ES-I3 (cell line): ENCODE data around the gene FRMD1.

Experiments
- H3K36me3 ChIP-seq: 2 replicates; pipeline ENCODE4 v1.6.1; 2013; ENCODE audit warnings: mild to moderate bottlenecking, low read length, control low read depth, moderate library complexity; ENCODE audit not compliant: insufficient read depth
- H3K4me1 ChIP-seq: 2 replicates; pipeline ENCODE4 v1.6.1; 2013; ENCODE audit warnings: mild to moderate bottlenecking, control low read depth, low read length; ENCODE audit not compliant: insufficient read depth
- H3K9ac ChIP-seq: 2 replicates; pipeline ENCODE4 v1.6.1; 2013; ENCODE audit warnings: low read depth, mild to moderate bottlenecking, low read length, moderate library complexity
- H3K9me3 ChIP-seq: 2 replicates; pipeline ENCODE4 v1.6.1; 2013; ENCODE audit warnings: mild to moderate bottlenecking, low read length, moderate library complexity; ENCODE audit not compliant: control insufficient read depth, insufficient read depth

Gene FRMD1

GRCh38 chr6:168053957-168054471 is 25.0 kb downstream of the FRMD1 start:
- Histone ChIP-seq H3K36me3 (no peaks in the 10 kb centered on the region), H3K9ac (no peak overlapping the region)

DNA sequence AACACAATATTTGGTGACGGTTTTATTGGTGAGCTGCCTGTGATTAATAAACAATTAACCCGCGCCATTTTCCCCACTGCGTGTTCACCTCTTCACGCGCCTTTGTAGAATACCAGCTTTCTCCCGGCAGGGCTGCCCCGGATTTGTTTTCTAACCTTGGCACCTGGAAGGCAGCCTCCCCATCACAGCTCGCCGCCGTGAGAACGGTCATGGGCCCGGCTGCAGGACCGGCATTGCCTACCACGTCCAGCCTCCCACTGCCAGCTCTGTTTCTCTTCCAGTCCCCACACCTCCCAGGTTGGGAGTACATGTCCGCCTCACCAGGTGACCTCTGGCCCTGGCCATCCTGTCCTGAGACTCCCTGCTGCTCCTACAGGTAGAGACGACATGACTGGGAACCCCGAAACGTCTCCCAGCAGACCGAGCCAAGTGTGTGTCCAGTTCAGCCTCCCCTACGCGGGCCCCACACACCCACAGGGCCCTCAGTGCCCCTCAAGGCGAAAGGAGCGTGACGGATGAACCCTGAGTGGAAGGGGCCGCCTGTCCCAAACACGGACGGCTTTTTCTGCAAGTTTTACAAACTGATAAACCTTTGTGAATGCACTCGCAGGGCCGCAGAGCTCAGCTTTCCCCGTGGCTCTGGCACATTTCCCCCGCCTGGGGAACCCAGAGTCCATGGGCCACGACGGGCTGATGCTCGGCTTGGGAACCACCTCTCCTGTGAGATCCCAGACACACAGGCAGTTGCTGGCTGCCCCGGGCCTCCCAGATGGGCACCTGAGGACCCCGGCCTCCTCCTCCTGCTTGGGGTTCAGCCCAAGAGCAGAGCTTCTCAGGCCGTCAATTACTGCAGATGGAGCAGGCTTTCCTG is 25.7 kb downstream of the FRMD1 start:
- no peaks in the 10 kb centered on the region for H3K9me3 ChIP-seq
- H3K9ac ChIP-seq, result no peak overlapping the region
- H3K36me3 ChIP-seq, result no peaks in the 10 kb centered on the region
- no peaks in the 10 kb centered on the region for H3K4me1 ChIP-seq

More at GRCh38 chr6:168053957-168054471, 25.0 kb downstream of the FRMD1 start:
- no peaks in the 10 kb centered on the region for H3K9me3 ChIP-seq
- H3K4me1 ChIP-seq, result no peaks in the 10 kb centered on the region

- Histone ChIP-seq H3K36me3 (no peaks in the 10 kb centered on the region), H3K9me3 (no peaks in the 10 kb centered on the region), H3K9ac (no peak overlapping the region), H3K4me1 (no peaks in the 10 kb centered on the region)
Observed at GRCh38 chr6:168052291-168052891, 26.6 kb downstream of the FRMD1 start.

- H3K4me1 ChIP-seq, result no peaks in the 10 kb centered on the region
- H3K36me3 ChIP-seq, result no peaks in the 10 kb centered on the region
- no peak overlapping the region for H3K9ac ChIP-seq
- no peaks in the 10 kb centered on the region for H3K9me3 ChIP-seq
Observed at GRCh38 chr6:168051648-168052047, 27.4 kb downstream of the FRMD1 start.

DNA sequence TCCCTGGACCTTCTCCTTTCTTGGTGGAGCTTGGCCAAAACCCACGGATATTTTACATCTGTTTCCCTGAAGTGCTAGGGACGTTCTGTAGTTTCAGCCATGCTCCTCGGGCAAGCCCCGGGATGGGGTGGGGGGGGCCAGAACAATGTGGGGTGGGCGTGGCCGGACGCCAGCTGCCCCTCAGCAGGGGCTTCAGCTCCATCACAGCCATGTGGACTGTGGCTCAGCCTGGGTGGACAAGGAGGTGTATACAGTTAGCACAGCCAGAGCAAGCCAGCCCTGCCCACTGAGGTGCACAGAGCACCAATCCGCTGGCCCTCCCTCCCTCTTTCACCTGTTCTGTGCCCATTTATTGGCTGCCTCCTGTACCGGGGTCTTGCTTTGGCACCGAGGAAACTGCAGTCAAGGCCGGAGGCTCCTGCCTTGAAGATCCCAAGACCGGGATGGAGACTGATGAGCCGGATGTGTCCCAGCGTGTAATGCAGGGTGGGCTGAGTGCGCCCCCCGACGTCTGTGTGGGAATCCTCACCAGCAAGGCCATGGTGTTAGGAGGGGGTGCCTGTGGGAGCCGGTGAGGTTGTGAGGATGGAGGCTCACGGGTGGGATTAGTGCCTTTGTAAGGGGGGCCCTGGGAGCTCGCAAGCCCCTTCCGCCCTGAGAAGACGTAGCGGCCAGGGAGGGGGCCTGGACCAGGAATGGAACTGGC is 28.0 kb downstream of the FRMD1 start:
- H3K9ac ChIP-seq, result no peak overlapping the region
- H3K4me1 ChIP-seq, result no peaks in the 10 kb centered on the region
- no peaks in the 10 kb centered on the region for H3K36me3 ChIP-seq
- H3K9me3 ChIP-seq, result no peaks in the 10 kb centered on the region

DNA sequence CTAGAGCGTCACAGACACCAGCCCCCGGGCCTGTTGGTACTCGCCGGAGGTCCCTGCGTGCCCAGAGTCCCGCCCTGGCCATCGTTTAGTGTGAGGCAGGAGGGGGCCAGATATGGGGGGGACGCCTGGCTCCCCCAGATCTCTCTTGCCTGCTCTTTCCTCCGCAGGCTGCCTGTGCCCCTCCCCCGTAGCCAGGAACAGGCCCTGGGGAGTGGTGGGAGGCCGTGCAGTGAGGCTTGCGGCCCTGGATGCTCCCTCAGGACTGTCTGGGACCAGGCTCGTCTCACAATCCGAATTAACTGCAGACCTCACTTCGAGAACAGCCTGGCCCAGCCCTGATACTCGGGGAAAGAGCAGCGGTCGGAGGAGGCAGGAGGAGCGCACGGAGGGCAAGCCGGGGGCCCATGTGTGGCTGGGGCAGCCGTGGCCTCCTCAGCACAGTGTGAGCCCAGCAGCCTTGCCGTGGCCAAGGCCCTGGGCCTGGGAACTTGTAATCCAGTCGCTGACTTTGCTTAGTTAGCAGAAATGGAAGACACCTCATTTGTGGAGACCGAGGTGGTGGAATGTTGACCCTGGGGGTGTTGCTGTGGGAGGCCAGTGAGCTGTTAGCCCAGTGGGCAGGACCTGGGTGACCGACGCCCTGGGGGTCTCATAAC is 28.7 kb downstream of the FRMD1 start:
- H3K4me1 ChIP-seq, result no peaks in the 10 kb centered on the region
- no peaks in the 10 kb centered on the region for H3K36me3 ChIP-seq
- no peaks in the 10 kb centered on the region for H3K9me3 ChIP-seq
- no peak overlapping the region for H3K9ac ChIP-seq

- no peaks in the 10 kb centered on the region for H3K4me1 ChIP-seq
Observed at GRCh38 chr6:168049706-168050224, 29.2 kb downstream of the FRMD1 start.

DNA sequence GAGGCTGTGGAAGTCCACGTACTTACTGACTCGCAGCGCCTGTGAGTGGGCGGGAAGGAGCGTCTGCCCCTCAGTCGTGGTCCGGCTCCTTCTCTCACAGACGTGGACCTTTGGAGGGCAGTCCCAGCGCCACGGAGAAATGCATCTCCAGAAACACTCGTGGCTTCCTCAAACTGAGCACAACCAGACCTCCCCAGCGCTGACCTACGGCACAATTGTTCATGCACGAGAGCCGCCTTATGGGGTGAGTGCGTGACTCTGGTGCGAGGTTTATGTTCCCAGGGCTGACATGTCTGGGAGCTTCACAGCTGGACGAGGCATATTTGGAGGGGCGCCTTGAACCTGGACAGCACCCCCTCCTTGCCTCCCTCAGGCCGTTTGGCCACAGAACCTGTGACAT is 29.7 kb downstream of the FRMD1 start:
- H3K9ac ChIP-seq, result no peak overlapping the region
- H3K36me3 ChIP-seq, result no peaks in the 10 kb centered on the region
- H3K4me1 ChIP-seq, result no peaks in the 10 kb centered on the region
- H3K9me3 ChIP-seq, result no peaks in the 10 kb centered on the region

More at GRCh38 chr6:168049706-168050224, 29.2 kb downstream of the FRMD1 start:
- no peak overlapping the region for H3K9ac ChIP-seq
- H3K36me3 ChIP-seq, result no peaks in the 10 kb centered on the region
- H3K9me3 ChIP-seq, result no peaks in the 10 kb centered on the region

DNA sequence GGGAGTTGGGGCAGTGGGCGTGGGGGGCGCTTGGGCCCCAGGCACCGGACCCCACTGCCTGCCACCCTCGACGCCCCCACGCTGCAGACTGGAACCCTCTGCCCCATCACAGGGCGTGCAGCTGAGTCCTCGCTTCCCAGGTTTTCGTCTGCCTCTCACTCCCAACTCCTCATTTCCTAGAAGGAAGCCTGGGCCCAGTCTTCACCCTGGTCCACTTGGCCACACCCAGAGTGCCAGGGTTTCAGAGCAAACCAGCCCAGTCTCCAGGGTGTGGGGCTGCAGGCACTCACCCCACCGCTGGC is 30.3 kb downstream of the FRMD1 start:
- Histone ChIP-seq H3K4me1 (no peaks in the 10 kb centered on the region), H3K9me3 (no peaks in the 10 kb centered on the region), H3K9ac (no peak overlapping the region), H3K36me3 (no peaks in the 10 kb centered on the region)

- no peak overlapping the region for H3K9ac ChIP-seq
- no peaks in the 10 kb centered on the region for H3K9me3 ChIP-seq
- H3K36me3 ChIP-seq, result no peaks in the 10 kb centered on the region
- no peaks in the 10 kb centered on the region for H3K4me1 ChIP-seq
Observed at GRCh38 chr6:168047841-168048723, 30.9 kb downstream of the FRMD1 start.

DNA sequence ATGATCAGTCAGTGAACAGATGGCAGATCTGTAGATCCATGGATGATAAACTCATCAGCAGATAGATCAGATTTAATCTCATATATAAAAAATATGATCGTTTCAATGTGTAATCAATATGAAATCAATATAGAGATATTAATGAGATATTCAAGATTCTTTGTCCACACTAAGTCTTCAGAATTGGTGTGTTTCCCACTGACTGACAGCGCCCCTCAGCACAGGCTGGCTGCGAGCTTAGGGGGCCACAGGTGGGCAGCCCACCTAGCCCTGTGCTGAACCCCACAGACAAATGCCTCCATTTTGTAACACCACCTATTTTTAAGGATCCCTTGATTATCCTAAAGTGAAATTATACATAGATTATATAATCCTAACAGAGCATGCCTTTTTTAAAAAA is 32.3 kb downstream of the FRMD1 start:
- Histone ChIP-seq H3K36me3 (no peaks in the 10 kb centered on the region), H3K9me3 (no peaks in the 10 kb centered on the region), H3K4me1 (no peaks in the 10 kb centered on the region), H3K9ac (no peak overlapping the region)

DNA sequence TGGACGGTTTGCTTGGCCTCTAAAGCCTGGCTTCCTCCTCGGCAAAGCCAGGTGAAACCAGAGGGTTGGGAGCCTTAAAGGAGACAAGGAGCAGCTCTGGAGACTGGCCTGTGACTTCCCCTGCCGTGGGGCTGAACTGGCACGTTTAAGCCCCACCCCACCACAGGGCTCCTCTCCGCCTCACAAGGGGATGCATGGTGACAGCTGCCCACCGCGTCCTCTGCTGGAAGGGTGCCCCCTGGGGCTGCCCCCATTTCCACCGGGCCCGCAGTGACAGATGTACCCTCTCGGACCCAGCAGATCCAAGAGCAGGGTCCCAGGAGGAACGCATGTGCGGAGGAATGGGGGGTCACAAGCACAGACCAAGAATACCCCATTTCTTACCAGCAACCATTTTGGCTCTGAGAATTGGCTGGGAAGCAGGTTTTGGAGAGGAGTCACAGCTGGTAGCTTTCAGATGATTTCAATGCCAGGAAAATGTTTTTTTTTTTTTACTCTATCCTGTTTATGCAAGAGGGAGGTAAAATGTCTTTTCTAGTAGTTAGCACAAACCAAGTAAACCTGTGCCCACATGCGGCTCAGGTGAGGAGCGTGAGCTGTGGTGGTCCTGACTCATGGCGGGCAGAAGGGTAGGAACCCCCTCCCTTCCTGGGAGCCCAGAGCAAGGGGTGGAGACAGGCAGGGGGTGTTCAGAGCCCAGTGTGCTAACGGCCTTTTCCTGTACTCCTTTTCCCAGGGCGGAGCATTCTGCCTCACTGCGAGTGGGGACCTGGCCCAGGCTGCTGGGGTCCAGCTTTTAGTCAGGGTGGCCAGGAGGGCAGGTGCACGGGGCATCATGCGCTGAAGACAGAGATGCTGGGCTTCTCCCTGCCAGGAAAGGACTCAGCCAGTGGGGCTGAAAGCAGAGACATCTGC is 33.0 kb downstream of the FRMD1 start:
- no peaks in the 10 kb centered on the region for H3K9me3 ChIP-seq
- no peak overlapping the region for H3K9ac ChIP-seq
- H3K4me1 ChIP-seq, result no peaks in the 10 kb centered on the region
- H3K36me3 ChIP-seq, result no peaks in the 10 kb centered on the region
